ENCODE data around the gene PXN.

Gene PXN

GRCh38 chr12:120190985-120191480 lies 74.5 kb downstream of the PXN start:
- DNase-seq: peak in 1 of 10 donors; percentile 0
- intact Hi-C loops (cut with DNase I): no loop called here

GRCh38 chr12:120190386-120190785 lies 75.1 kb downstream of the PXN start:
- DNase-seq: peak in 1 of 10 donors; percentile 43
- intact Hi-C loops (cut with DNase I): no loop called here

DNA sequence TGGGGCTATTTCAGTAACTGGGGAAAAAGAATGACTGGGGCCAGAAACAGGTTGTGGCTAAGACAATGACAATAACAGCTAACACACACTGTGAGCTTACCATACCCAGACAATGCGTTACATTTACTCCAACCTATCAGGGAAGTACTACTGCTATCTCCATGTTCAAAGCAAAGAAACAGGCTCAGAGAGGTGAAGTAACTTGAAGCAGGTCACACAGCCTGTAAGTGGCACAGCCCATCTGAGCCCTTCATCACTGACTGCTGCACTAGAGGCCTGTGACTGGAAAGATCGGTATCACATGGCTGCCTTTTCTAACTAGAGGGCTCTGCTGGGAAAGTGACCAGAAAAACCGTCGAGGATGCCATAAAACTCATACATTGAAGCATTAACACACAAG lies 78.9 kb downstream of the PXN start:
- intact Hi-C loops (cut with DNase I): no loop called here
- no peak for DNase-seq

GRCh38 chr12:120183211-120183631 lies 82.3 kb downstream of the PXN start:
- DNase-seq: no peak
- intact Hi-C loops (cut with DNase I): no loop called here

GRCh38 chr12:120181991-120182631 lies 83.4 kb downstream of the PXN start:
- DNase-seq: peak in 1 of 10 donors; percentile 13
- intact Hi-C loops (cut with DNase I): no loop called here

- DNase-seq: peak in 1 of 10 donors; percentile 10
- intact Hi-C loops (cut with DNase I): no loop called here
These were observed 84.6 kb downstream of the PXN start for GRCh38 chr12:120180975-120181374.

DNA sequence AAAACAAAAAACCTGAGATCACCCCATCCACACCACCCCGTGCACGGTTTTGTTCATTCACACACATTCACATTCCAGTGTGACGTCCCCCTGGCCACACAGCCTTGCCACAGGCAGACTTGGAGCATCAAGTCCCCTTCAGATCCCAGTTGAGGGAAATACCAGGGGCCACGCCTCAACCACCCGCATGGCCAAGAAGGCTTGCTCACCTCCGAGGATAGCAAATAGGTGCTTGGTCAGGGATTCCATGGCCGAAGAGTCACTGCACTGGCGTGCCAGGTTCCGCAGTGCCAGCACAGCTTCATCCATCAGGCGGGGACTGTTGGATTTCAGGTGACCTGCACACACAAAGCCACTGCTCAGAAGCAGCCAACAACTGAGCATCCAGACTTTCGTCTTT lies 90.0 kb downstream of the PXN start:
- intact Hi-C loops (cut with DNase I): no loop called here
- peak in 1 of 10 donors; percentile 57 for DNase-seq

- intact Hi-C loops (cut with DNase I): no loop called here
- peak in 1 of 10 donors; percentile 8 for DNase-seq
These were observed 90.5 kb downstream of the PXN start for GRCh38 chr12:120175062-120175461.

DNA sequence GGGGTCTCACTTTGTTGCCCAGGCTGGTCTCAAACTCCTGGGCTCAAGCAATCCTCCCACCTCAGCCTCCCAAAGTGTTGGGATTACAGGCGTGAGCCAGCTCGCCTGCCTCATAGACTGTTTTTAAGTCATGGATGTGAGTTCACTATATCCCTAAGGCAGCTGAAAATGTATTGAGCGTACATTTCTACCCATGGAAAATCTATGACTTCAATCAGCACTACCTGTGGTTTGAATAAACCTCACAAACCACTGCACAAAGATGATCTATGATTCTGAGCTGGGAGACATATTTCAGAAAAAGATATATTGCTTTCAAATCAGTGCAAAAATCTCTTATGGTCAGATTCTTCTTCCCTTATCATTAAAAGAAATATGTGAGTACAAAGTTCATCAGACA lies 93.5 kb downstream of the PXN start:
- DNase-seq: peak in 1 of 10 donors; percentile 0
- intact Hi-C loops (cut with DNase I): no loop called here

GRCh38 chr12:120170631-120171030 lies 94.9 kb downstream of the PXN start:
- DNase-seq: peak in 1 of 10 donors; percentile 14
- intact Hi-C loops (cut with DNase I): no loop called here

- intact Hi-C loops (cut with DNase I): no loop called here
- DNase-seq: peak in 1 of 10 donors; percentile 26
These were observed 95.6 kb downstream of the PXN start for GRCh38 chr12:120169946-120170345.

DNA sequence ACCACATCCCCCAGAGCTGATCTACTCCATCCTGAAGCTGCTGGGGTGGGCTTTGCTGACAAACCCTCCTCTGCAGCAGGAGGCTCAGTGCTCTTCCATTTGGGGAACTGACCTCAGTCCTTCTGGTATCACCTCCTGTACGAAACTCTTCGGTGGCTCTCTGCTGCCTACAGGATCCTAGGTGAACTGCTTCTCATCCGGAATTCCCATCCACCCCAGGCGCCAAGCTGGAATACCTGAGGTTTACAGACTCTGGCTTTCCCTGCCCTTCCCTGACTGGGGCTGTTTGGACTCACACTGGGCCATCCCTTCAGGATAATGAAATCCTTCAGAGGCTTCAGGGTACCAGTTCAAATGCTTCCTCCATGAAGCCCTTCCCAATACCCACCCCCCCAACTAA lies 97.2 kb downstream of the PXN start:
- intact Hi-C loops (cut with DNase I): no loop called here

DNA sequence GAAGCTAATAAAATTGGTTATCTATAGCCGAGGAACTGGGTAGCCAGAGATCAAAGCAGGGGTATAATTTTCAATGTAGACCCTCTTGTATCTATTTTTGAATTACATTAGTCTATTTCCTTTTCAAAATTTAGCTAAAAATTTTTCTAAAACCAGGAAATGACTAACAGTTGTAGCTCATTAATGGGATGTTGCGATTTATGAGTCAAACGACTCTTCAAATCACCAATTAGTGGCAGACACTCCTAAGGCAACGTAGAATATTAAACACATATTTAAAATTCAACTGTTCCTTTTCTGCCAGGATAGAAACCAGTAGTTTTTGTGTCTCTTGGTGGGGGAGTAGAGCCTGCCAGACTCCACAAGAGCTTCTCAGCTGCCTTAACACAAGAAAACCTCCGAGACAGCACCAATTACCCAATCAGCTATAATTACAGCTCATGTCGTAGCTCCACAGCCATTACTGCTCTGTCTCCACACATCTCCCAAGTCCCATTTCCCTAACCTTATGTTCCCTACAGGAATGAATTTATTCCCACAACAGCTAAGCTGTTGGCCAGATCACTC lies 97.9 kb downstream of the PXN start:
- peak in 1 of 10 donors; percentile 34 for DNase-seq
- intact Hi-C loops (cut with DNase I): no loop called here

More for the DNA sequence above, 97.2 kb downstream of the PXN start:
- DNase-seq: peak in 1 of 10 donors; percentile 51

GRCh38 chr12:120164293-120164692 lies 101.2 kb downstream of the PXN start:
- intact Hi-C loops (cut with DNase I): no loop called here
- DNase-seq: peak in 1 of 10 donors; percentile 37

DNA sequence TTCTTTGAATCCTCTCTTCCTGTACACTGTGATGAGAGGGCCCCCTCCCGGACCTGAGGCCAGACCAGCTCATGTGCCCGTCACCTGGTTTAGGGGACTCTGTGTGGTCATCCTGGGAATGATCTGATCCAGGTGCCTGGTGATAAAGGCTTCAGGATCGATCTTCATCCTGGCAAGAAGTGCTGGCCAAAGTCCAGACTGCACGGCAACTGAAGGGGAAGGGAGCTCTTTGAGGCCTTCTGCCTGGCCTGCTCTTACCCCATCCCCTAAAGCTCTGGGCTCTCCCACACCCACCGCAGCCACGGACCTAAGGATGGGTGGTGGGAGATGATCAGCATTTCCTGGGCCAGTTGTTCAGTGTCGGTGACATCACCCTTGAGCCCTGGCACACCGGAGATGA lies 102.8 kb downstream of the PXN start:
- intact Hi-C loops (cut with DNase I): no loop called here
- DNase-seq: peak in 2 of 10 donors; percentile 6 to 52

DNA sequence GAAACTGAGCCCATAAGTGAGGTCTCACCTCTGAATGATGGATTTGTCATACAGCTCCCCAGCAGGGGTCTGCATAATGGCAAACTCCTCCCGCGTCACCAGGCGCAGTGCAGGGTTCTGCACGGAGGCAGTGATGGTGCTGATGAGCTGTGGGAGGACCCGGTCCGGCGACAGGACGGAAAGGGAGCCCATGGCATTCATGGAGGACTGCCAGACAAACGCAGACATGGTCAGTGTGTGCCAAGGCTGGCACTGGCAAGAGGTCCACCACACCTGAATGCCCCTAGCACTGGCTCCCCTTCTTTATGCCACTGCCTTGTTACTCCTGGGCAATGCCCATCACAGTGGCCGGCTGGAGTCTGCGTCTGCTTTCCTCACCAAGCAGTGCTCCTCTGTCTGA lies 103.7 kb downstream of the PXN start:
- DNase-seq: peak in 2 of 10 donors; percentile 25 to 59

More for the DNA sequence above, 103.7 kb downstream of the PXN start:
- intact Hi-C loops (cut with DNase I): no loop called here
